ENCODE measurements around the gene GNRH2.

- TF ChIP-seq CTCF (IDR thresholded peaks at IDR 0.05; ENCODE audit: low read depth, low read length): no peak
- TF ChIP-seq EZH2phosphoT487 (IDR thresholded peaks at IDR 0.05; ENCODE audit: low read depth): no peak
These were observed 32.3 kb upstream of the GNRH2 start for GRCh38 chr20:3010985-3011723.
